Activated CD8-positive, alpha-beta T cell treated with anti-CD3 and anti-CD28 coated beads, Interleukin-2, amount 10 ng/mL, durations not matched to agents 7 days and 5 days (primary cell): Measurements from ENCODE around the gene PNPLA2. TPM values are rescaled to one million over a fixed set of nuclear protein-coding genes. Genes with fewer than 3 reads are reported as not detected.

Source experiments
- ATAC-seq: fragments of 150-1000 bp; cut with Tn5 transposase; one replicate; pipeline ENCODE4 v1.10.0; 2021; ENCODE audit warnings: moderate library complexity
- CTCF ChIA-PET: fragments of 350-600 bp; sonication (Branson Sonifier 250); formaldehyde crosslinking; loops from one replicate; lab custom pipeline; 2021; ENCODE audit warnings: antibody characterized with exemption; lab: Charles Lee
- POLR2A ChIA-PET: fragments of 350-600 bp; sonication (Branson Sonifier 250); formaldehyde crosslinking; loops from one replicate; lab custom pipeline; 2021; ENCODE audit warnings: antibody characterized with exemption; lab: Charles Lee
- DNase-seq: peaks from one replicate; pipeline ENCODE4 v3.0.0-alpha.2; 2020
- H3K27ac Mint-ChIP-seq: one replicate; pipeline ENCODE4 v1.8.0; 2021; ENCODE audit warnings: mild to moderate bottlenecking, mixed read lengths
- H3K27me3 Mint-ChIP-seq: one replicate; pipeline ENCODE4 v1.8.0; 2021; ENCODE audit warnings: low read depth, mixed read lengths
- H3K36me3 Mint-ChIP-seq: one replicate; pipeline ENCODE4 v1.8.0; 2021; ENCODE audit warnings: low read depth, mixed read lengths
- H3K4me1 Mint-ChIP-seq: one replicate; pipeline ENCODE4 v1.8.0; 2021; ENCODE audit warnings: low read depth, mixed read lengths
- H3K4me3 Mint-ChIP-seq: one replicate; pipeline ENCODE4 v1.8.0; 2021; ENCODE audit warnings: mild to moderate bottlenecking, mixed read lengths
- H3K9me3 Mint-ChIP-seq: one replicate; pipeline ENCODE4 v1.8.0; 2022; ENCODE audit warnings: mixed read lengths; ENCODE audit not compliant: insufficient read depth
- total RNA-seq, 2 experiments: library from RNA; stranded (reverse); gene quantifications; one replicate each; pipeline ENCODE4 v1.2.3, GENCODE V29; 2021

PNPLA2 gene
- total RNA-seq, 2 experiments from 2014 or later, result 67.3 to 76.6 TPM

- ChIA-PET CTCF (no interaction called here), POLR2A (interaction anchor here (1.4 kb wide), 1 partner anchor 16 kb away, joined by 3 read pairs; no protein-coding TSS in a partner anchor)
- ATAC-seq, result no peak
- H3K9me3 Mint-ChIP-seq, result no peaks in the 10 kb centered on the region
- no peaks in the 10 kb centered on the region for H3K27me3 Mint-ChIP-seq
- peaks cover 36% of the 10 kb centered on the region for H3K36me3 Mint-ChIP-seq
- peak overlapping the region; percentile 55 for H3K27ac Mint-ChIP-seq
- peaks cover 35% of the 10 kb centered on the region for H3K4me1 Mint-ChIP-seq
- no peak for DNase-seq
- no peak overlapping the region for H3K4me3 Mint-ChIP-seq
Observed at GRCh38 chr11:813456-814096, 5.1 kb upstream of the PNPLA2 start.

GRCh38 chr11:815675-816432 lies 2.9 kb upstream of the PNPLA2 start:
- no peak overlapping the region for H3K27ac Mint-ChIP-seq
- H3K27me3 Mint-ChIP-seq, result no peaks in the 10 kb centered on the region
- peaks cover 29% of the 10 kb centered on the region for H3K4me1 Mint-ChIP-seq
- ChIA-PET POLR2A (interaction anchor here (1.2 kb wide), 1 partner anchor 121 kb away, joined by 4 read pairs; the partner anchor contains the start of genes DEAF1 and TMEM80), CTCF (interaction anchor here (0.9 kb wide), 1 partner anchor 17 kb away, joined by 3 read pairs; the partner anchor contains the start of gene CD151)
- H3K9me3 Mint-ChIP-seq, result no peaks in the 10 kb centered on the region
- no peak for DNase-seq
- peaks cover 26% of the 10 kb centered on the region for H3K36me3 Mint-ChIP-seq
- no peak for ATAC-seq
- no peak overlapping the region for H3K4me3 Mint-ChIP-seq

- H3K27ac Mint-ChIP-seq, result no peak overlapping the region
- H3K4me3 Mint-ChIP-seq, result no peak overlapping the region
- ATAC-seq, result no peak
- CTCF ChIA-PET, result interaction anchor here (0.9 kb wide), 1 partner anchor 16 kb away, joined by 3 read pairs; the partner anchor contains the start of gene CD151
- peaks cover 21% of the 10 kb centered on the region for H3K36me3 Mint-ChIP-seq
- H3K9me3 Mint-ChIP-seq, result no peaks in the 10 kb centered on the region
- H3K27me3 Mint-ChIP-seq, result no peaks in the 10 kb centered on the region
- DNase-seq, result no peak
- POLR2A ChIA-PET, result interaction anchor here (1.2 kb wide), 1 partner anchor 121 kb away, joined by 4 read pairs; the partner anchor contains the start of genes DEAF1 and TMEM80
- H3K4me1 Mint-ChIP-seq, result peaks cover 28% of the 10 kb centered on the region
Observed at GRCh38 chr11:816433-816779, 2.3 kb upstream of the PNPLA2 start.

- ChIA-PET CTCF (interaction anchor here (0.8 to 1.6 kb wide), 5 partner anchors 8 to 24 kb away, joined by 3 to 9 read pairs (median 4); partner anchors contain the start of genes CD151, PIDD1, RPLP2 and TSPAN4), POLR2A (interaction anchor here (0.9 to 2.9 kb wide), 6 partner anchors 10 to 612 kb away, joined by 3 to 31 read pairs (median 9); partner anchors contain the start of genes BET1L, CD151, CRACR2B and PIDD1)
- Mint-ChIP-seq H3K27me3 (no peaks in the 10 kb centered on the region), H3K27ac (peak overlapping the region; percentile 77), H3K36me3 (peaks cover 5% of the 10 kb centered on the region), H3K4me1 (peaks cover 17% of the 10 kb centered on the region), H3K4me3 (peak overlapping the region; percentile 80), H3K9me3 (no peaks in the 10 kb centered on the region)
- peak; percentile 77 for ATAC-seq
- DNase-seq, result peak; percentile 93
Observed at GRCh38 chr11:819129-819931, 616 bp downstream of the PNPLA2 start.

- Mint-ChIP-seq H3K27ac (peak overlapping the region; percentile 78), H3K4me3 (peak overlapping the region; percentile 80), H3K36me3 (peaks cover 9% of the 10 kb centered on the region), H3K9me3 (no peaks in the 10 kb centered on the region), H3K27me3 (no peaks in the 10 kb centered on the region), H3K4me1 (peaks cover 17% of the 10 kb centered on the region)
- ChIA-PET CTCF (interaction anchor here (0.8 to 1.6 kb wide), 5 partner anchors 9 to 23 kb away, joined by 3 to 9 read pairs (median 4); partner anchors contain the start of genes CD151, PIDD1, RPLP2 and TSPAN4), POLR2A (interaction anchor here (0.6 to 2.9 kb wide), 7 partner anchors 10 to 24 kb away, joined by 3 to 31 read pairs (median 9); partner anchors contain the start of genes CD151, CRACR2B, PIDD1 and POLR2L)
- DNase-seq, result peak; percentile 97
- peak; percentile 77 for ATAC-seq
Observed at GRCh38 chr11:819943-820649, 1.4 kb downstream of the PNPLA2 start.

- Mint-ChIP-seq H3K27ac (peak overlapping the region; percentile 78), H3K36me3 (peaks cover 15% of the 10 kb centered on the region), H3K9me3 (no peaks in the 10 kb centered on the region), H3K4me3 (peak overlapping the region; percentile 80), H3K4me1 (peaks cover 17% of the 10 kb centered on the region), H3K27me3 (no peaks in the 10 kb centered on the region)
- CTCF ChIA-PET, result interaction anchor here (1.3 to 1.6 kb wide), 3 partner anchors 9 to 27 kb away, joined by 3 to 9 read pairs (median 6); partner anchors contain the start of gene CD151
- ATAC-seq (no peak), DNase-seq (no peak)
- POLR2A ChIA-PET, result interaction anchor here (0.6 to 2.9 kb wide), 4 partner anchors 10 to 24 kb away, joined by 3 to 31 read pairs (median 16); partner anchors contain the start of genes CD151, CRACR2B and RPLP2
Observed at GRCh38 chr11:820655-821511, 2.2 kb downstream of the PNPLA2 start.

GRCh38 chr11:821512-822371 lies 3.0 kb downstream of the PNPLA2 start:
- POLR2A ChIA-PET, result interaction anchor here (0.9 to 2.9 kb wide), 4 partner anchors 11 to 22 kb away, joined by 3 to 27 read pairs (median 3); partner anchors contain the start of genes CD151 and RPLP2
- peaks cover 22% of the 10 kb centered on the region for H3K4me1 Mint-ChIP-seq

GRCh38 chr11:823441-824291 lies 5.0 kb downstream of the PNPLA2 start:
- POLR2A ChIA-PET, result no interaction called here
- no peak for ATAC-seq

More at GRCh38 chr11:821512-822371, 3.0 kb downstream of the PNPLA2 start:
- H3K36me3 Mint-ChIP-seq, result peaks cover 15% of the 10 kb centered on the region
- peak overlapping the region; percentile 80 for H3K4me3 Mint-ChIP-seq
- CTCF ChIA-PET, result interaction anchor here (1.0 to 1.3 kb wide), 2 partner anchors 11 to 26 kb away, joined by 3 read pairs; no protein-coding TSS in a partner anchor
- DNase-seq, result no peak
- no peak for ATAC-seq
- no peaks in the 10 kb centered on the region for H3K27me3 Mint-ChIP-seq
- no peaks in the 10 kb centered on the region for H3K9me3 Mint-ChIP-seq
- peak overlapping the region; percentile 34 for H3K27ac Mint-ChIP-seq

More at GRCh38 chr11:823441-824291, 5.0 kb downstream of the PNPLA2 start:
- peaks cover 9% of the 10 kb centered on the region for H3K27me3 Mint-ChIP-seq
- no peak for DNase-seq
- peaks cover 33% of the 10 kb centered on the region for H3K4me1 Mint-ChIP-seq
- H3K9me3 Mint-ChIP-seq, result no peaks in the 10 kb centered on the region
- no peak overlapping the region for H3K4me3 Mint-ChIP-seq
- CTCF ChIA-PET, result no interaction called here
- H3K27ac Mint-ChIP-seq, result no peak overlapping the region
- peaks cover 17% of the 10 kb centered on the region for H3K36me3 Mint-ChIP-seq
